HCT116 (cell line): ENCODE results near the gene PNMT. TPM values are rescaled to one million over a fixed set of nuclear protein-coding genes. Genes with fewer than 3 reads are reported as not detected.

Experiments
- ATAC-seq: fragments of 200-7000 bp; cut with Tn5 transposase; 2 replicates; pipeline ENCODE4 v1.9.1; 2020; ENCODE audit warnings: mild to moderate bottlenecking, moderate library complexity
- BruUV-seq: library from RNA; stranded (reverse); fragments of 400-500 nt; replicated peaks from 2 replicates; lab custom pipeline; 2021; lab: Mats Ljungman, UMichigan
- CTCF ChIA-PET: fragments of 300-600 bp; sonication (Branson Sonifier 250); formaldehyde crosslinking; loops from one replicate; lab custom pipeline; 2021; ENCODE audit warnings: antibody characterized with exemption; lab: Charles Lee
- POLR2A ChIA-PET: fragments of 300-600, 350-600 bp; sonication (Branson Sonifier 250); formaldehyde crosslinking; loops from one replicate; lab custom pipeline; 2021; ENCODE audit warnings: antibody characterized with exemption; lab: Charles Lee
- RAD21 ChIA-PET, 2 experiments: fragments of 300-600 bp; sonication (Branson Sonifier 250); formaldehyde crosslinking; loops; one replicate each; lab custom pipeline; 2023; ENCODE audit warnings: low total read pairs in 2 of 2; ENCODE audit not compliant: uncharacterized antibody in 2 of 2, unreplicated experiment in 2 of 2, low non-redundant PET in 1 of 2; lab: Charles Lee
- DNase-seq: peaks from one replicate; pipeline ENCODE4 v3.0.0-alpha.2; 2010; ENCODE audit warnings: low read depth, low spot score
- H2AFZ ChIP-seq: fragments of 200-600 bp; shearing (Covaris generic), sonication (generic); 2 replicates; pipeline ENCODE4 v1.6.1; 2017; ENCODE audit warnings: low read depth, mixed run types, mixed read lengths, antibody characterized with exemption, low read length; ENCODE audit not compliant: poor library complexity, severe bottlenecking
- H3K27ac ChIP-seq: 2 replicates; pipeline ENCODE4 v1.5.1; 2012; ENCODE audit warnings: low read depth, low read length
- H3K27me3 ChIP-seq: fragments of 200-600 bp; sonication (generic); 2 replicates; pipeline ENCODE4 v1.6.1; 2016; ENCODE audit warnings: mixed run types, low read length, mixed read lengths; ENCODE audit not compliant: insufficient read depth
- H3K36me3 ChIP-seq, 2 experiments: fragments of 200-500 bp in 1 of 2; fragments of 200-600 bp in 1 of 2; sonication (Bioruptor generic) in 1 of 2; sonication (generic) in 1 of 2; 2 replicates each; pipeline versions ENCODE4 v1.5.1 to v1.6.1; 2014 to 2016; ENCODE audit warnings: low read length in 2 of 2, inconsistent platforms in 1 of 2, mixed read lengths in 1 of 2, mixed run types in 1 of 2; ENCODE audit not compliant: insufficient read depth in 2 of 2, control insufficient read depth in 1 of 2
- H3K4me1 ChIP-seq, 2 experiments: fragments of 200-600 bp in 1 of 2; sonication (generic) in 1 of 2; 2 replicates each; pipeline versions ENCODE4 v1.5.1 to v1.6.1; 2012 to 2017; ENCODE audit warnings: low read length in 2 of 2, inconsistent platforms in 1 of 2, mild to moderate bottlenecking in 1 of 2, mixed read lengths in 1 of 2, mixed run types in 1 of 2, moderate library complexity in 1 of 2; ENCODE audit not compliant: insufficient read depth in 2 of 2, control insufficient read depth in 1 of 2
- H3K4me2 ChIP-seq: fragments of 200-600 bp; sonication (generic); 2 replicates; pipeline ENCODE4 v1.6.1; 2017; ENCODE audit warnings: mixed run types, low read length, mixed read lengths
- H3K4me3 ChIP-seq, 2 experiments: fragments of 200-600 bp in 1 of 2; sonication (generic) in 1 of 2; replicated peaks in 1 of 2; 2 replicates each; pipeline ENCODE4 v1.5.1; 2011 to 2016; ENCODE audit warnings: low read length in 2 of 2, control low read depth in 1 of 2, low read depth in 1 of 2, mild to moderate bottlenecking in 1 of 2, mixed read lengths in 1 of 2, mixed run types in 1 of 2
- H3K79me2 ChIP-seq: fragments of 200-600 bp; sonication (generic); 2 replicates; pipeline ENCODE4 v1.6.1; 2017; ENCODE audit warnings: mild to moderate bottlenecking, mixed run types, low read length, moderate library complexity, mixed read lengths; ENCODE audit not compliant: insufficient read depth
- H3K9ac ChIP-seq: fragments of 200-600 bp; sonication (generic); 2 replicates; pipeline ENCODE4 v1.6.1; 2016; ENCODE audit warnings: low read length, mixed read lengths
- H3K9me2 ChIP-seq: fragments of 200-600 bp; sonication (generic), shearing (Covaris generic); 2 replicates; pipeline ENCODE4 v1.6.1; 2017; ENCODE audit warnings: mixed run types, mild to moderate bottlenecking, moderate library complexity; ENCODE audit not compliant: insufficient read depth
- H3K9me3 ChIP-seq, 2 experiments: fragments of 200-500 bp in 1 of 2; fragments of 200-600 bp in 1 of 2; sonication (Bioruptor generic) in 1 of 2; sonication (generic) in 1 of 2; 2 replicates each; pipeline ENCODE4 v1.6.1; 2014 to 2017; ENCODE audit warnings: low read length in 2 of 2, mixed read lengths in 2 of 2, inconsistent platforms in 1 of 2, low read depth in 1 of 2, mild to moderate bottlenecking in 1 of 2, mixed run types in 1 of 2, moderate library complexity in 1 of 2; ENCODE audit not compliant: control insufficient read depth in 1 of 2, insufficient read depth in 1 of 2
- H4K20me1 ChIP-seq: fragments of 200-600 bp; sonication (generic), shearing (Covaris generic); 2 replicates; pipeline ENCODE4 v1.6.1; 2017; ENCODE audit warnings: mixed run types, mild to moderate bottlenecking, moderate library complexity; ENCODE audit not compliant: insufficient read depth
- CBX3 ChIP-seq: IDR thresholded peaks from 2 replicates; pipeline ENCODE4 v1.6.1; 2012; ENCODE audit warnings: low read depth
- CEBPB ChIP-seq: IDR thresholded peaks from 2 replicates; pipeline ENCODE4 v1.6.1; 2012; ENCODE audit warnings: low read depth
- CTCF ChIP-seq, 3 experiments: fragments of 200-600 bp in 1 of 3; sonication (generic) in 1 of 3; IDR thresholded peaks in 2 of 3; conservative IDR thresholded peaks in 1 of 3; 2 replicates each; pipeline ENCODE4 v1.5.1; 2012 to 2017; ENCODE audit warnings: low read depth in 2 of 3, low read length in 2 of 3, antibody characterized with exemption in 1 of 3, borderline replicate concordance in 1 of 3, control low read depth in 1 of 3, mild to moderate bottlenecking in 1 of 3, mixed read lengths in 1 of 3, mixed run types in 1 of 3, moderate library complexity in 1 of 3; ENCODE audit not compliant: insufficient read depth in 1 of 3
- EGR1 ChIP-seq: IDR thresholded peaks from 2 replicates; pipeline ENCODE4 v1.6.1; 2012; ENCODE audit warnings: low read depth
- ELF1 ChIP-seq: IDR thresholded peaks from 2 replicates; pipeline ENCODE4 v1.6.1; 2012; ENCODE audit warnings: low read depth, borderline replicate concordance
- EZH2 ChIP-seq: fragments of 200-600 bp; sonication (generic); IDR thresholded peaks from 2 replicates; pipeline ENCODE4 v1.6.1; 2017; ENCODE audit warnings: antibody characterized with exemption, mixed run types
- EZH2phosphoT487 ChIP-seq: fragments of 200-600 bp; IDR thresholded peaks from 2 replicates; pipeline ENCODE4 v1.6.1; 2018; ENCODE audit warnings: antibody characterized with exemption, borderline replicate concordance
- FOSL1 ChIP-seq: IDR thresholded peaks from 2 replicates; pipeline ENCODE4 v1.6.1; 2012; ENCODE audit warnings: low read depth
- JUND ChIP-seq: IDR thresholded peaks from 2 replicates; pipeline ENCODE4 v1.6.1; 2012
- RAD21 ChIP-seq: IDR thresholded peaks from 2 replicates; pipeline ENCODE4 v1.6.1; 2012; ENCODE audit warnings: low read depth, mild to moderate bottlenecking
- REST ChIP-seq: IDR thresholded peaks from 2 replicates; pipeline ENCODE4 v1.6.1; 2012; ENCODE audit warnings: low read depth
- SIN3A ChIP-seq: IDR thresholded peaks from 2 replicates; pipeline ENCODE4 v1.6.1; 2012; ENCODE audit warnings: low read depth
- SP1 ChIP-seq: IDR thresholded peaks from 2 replicates; pipeline ENCODE4 v1.6.1; 2012; ENCODE audit warnings: low read depth
- SRF ChIP-seq: IDR thresholded peaks from 2 replicates; pipeline ENCODE4 v1.6.1; 2012; ENCODE audit warnings: low read depth
- TCF7L2 ChIP-seq: IDR thresholded peaks from 2 replicates; pipeline ENCODE4 v1.7.0; 2011; ENCODE audit warnings: borderline replicate concordance, inconsistent platforms; ENCODE audit not compliant: insufficient read depth, insufficient read length; ENCODE audit errors: extremely low read depth
- YY1 ChIP-seq: IDR thresholded peaks from 2 replicates; pipeline ENCODE4 v1.6.1; 2011; ENCODE audit warnings: low read length, low read depth, moderate library complexity, mild to moderate bottlenecking; ENCODE audit not compliant: insufficient replicate concordance; ENCODE audit errors: extremely low read depth
- ZBTB33 ChIP-seq: IDR thresholded peaks from 2 replicates; pipeline ENCODE4 v1.6.1; 2011; ENCODE audit warnings: mild to moderate bottlenecking, low read length, moderate library complexity; ENCODE audit not compliant: insufficient replicate concordance; ENCODE audit errors: extremely low read depth
- ZFX ChIP-seq: fragments of 450-650 bp; IDR thresholded peaks from 2 replicates; pipeline ENCODE4 v1.6.1; 2017
- ZNF274 ChIP-seq: fragments of 200-500 bp; sonication (Bioruptor generic); IDR thresholded peaks from 2 replicates; pipeline ENCODE4 v1.6.1; 2014; ENCODE audit warnings: mild to moderate bottlenecking, low read depth, low read length, inconsistent platforms
- intact Hi-C: fragments of 100-400 bp; cut with micrococcal nuclease; formaldehyde crosslinking; loops from 2 replicates; pipeline ENCODE4 v1.10.0; 2022
- total RNA-seq: library from RNA; stranded (reverse); gene quantifications from one replicate; pipeline ENCODE4 v1.2.1, GENCODE V29; 2021; ENCODE audit not compliant: unreplicated experiment
- TF ChIP-seq, protein P1 (sequence below): IDR thresholded peaks from 2 replicates; pipeline ENCODE4 v1.6.1; 2012

The PNMT gene
- total RNA-seq, 1 experiment from 2014 or later, result not detected

GRCh38 chr17:39655105-39655504 lies 13.1 kb upstream of the PNMT start:
- H3K9me3 ChIP-seq, result no peaks in the 10 kb centered on the region
- peaks cover 0 to 2% of the 10 kb centered on the region in 2 experiments; a peak in 1 of 4 replicates for H3K36me3 ChIP-seq
- H3K4me3 ChIP-seq, result no peak overlapping the region
- ChIA-PET CTCF (interaction anchor here (0.6 to 3.6 kb wide), 7 partner anchors 11 to 75 kb away, joined by 3 to 30 read pairs (median 4); partner anchors contain the start of gene PGAP3), POLR2A (no interaction called here), RAD21 (no interaction called here)
- intact Hi-C loops, result no loop called here
- no TSS peak for BruUV-seq
- no peak for DNase-seq
- TF ChIP-seq CEBPB (no peak), RAD21 (no peak), ZFX (no peak), ELF1 (no peak), ZNF274 (no peak), SIN3A (no peak), ZBTB33 (no peak), CTCF (IDR thresholded peaks at IDR 0.05 in 2 of 3, conservative IDR thresholded peaks at IDR 0.05 in 1 of 3; ENCODE audit: borderline replicate concordance in 1 of 3, insufficient read depth in 1 of 3, low read depth in 2 of 3, low read length in 2 of 3) (no peak), SP1 (no peak), EZH2phosphoT487 (no peak), SRF (no peak), FOSL1 (no peak), TCF7L2 (no peak), YY1 (no peak), EZH2 (no peak), EGR1 (no peak), JUND (no peak), CBX3 (no peak), REST (no peak)
- TF ChIP-seq, protein P1, sequence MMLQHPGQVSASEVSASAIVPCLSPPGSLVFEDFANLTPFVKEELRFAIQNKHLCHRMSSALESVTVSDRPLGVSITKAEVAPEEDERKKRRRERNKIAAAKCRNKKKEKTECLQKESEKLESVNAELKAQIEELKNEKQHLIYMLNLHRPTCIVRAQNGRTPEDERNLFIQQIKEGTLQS, result no peak
- peaks cover 8 to 39% of the 10 kb centered on the region in 2 experiments for H3K4me1 ChIP-seq
- no peaks in the 10 kb centered on the region for H3K27me3 ChIP-seq
- no peak for ATAC-seq
- no peak overlapping the region for H2AFZ ChIP-seq
- no peak overlapping the region for H3K9ac ChIP-seq
- H3K4me2 ChIP-seq, result no peak overlapping the region
- H3K9me2 ChIP-seq, result no peaks in the 10 kb centered on the region
- no peaks in the 10 kb centered on the region for H4K20me1 ChIP-seq
- H3K27ac ChIP-seq, result no peak overlapping the region
- no peaks in the 10 kb centered on the region for H3K79me2 ChIP-seq
